IPS DF 6.9 (cell line): ENCODE results near the gene TSC22D1.
"Not testable (repeated sequence)": the region's sequence is repeated elsewhere in the genome, so short reads cannot be mapped to it uniquely, and the experiment has no call there.

Experiments
- DNase-seq: peaks from one replicate; pipeline ENCODE4 v3.0.0-alpha.2; 2013; ENCODE audit warnings: low read depth, low spot score
- H3K27ac ChIP-seq: one replicate; pipeline ENCODE4 v1.5.1; 2013; ENCODE audit warnings: low read length, control low read depth
- H3K27me3 ChIP-seq: 2 replicates; pipeline ENCODE4 v1.6.1; 2013; ENCODE audit warnings: mild to moderate bottlenecking, low read length; ENCODE audit not compliant: control insufficient read depth, insufficient read depth
- H3K36me3 ChIP-seq: 2 replicates; pipeline ENCODE4 v1.6.1; 2013; ENCODE audit warnings: low read length; ENCODE audit not compliant: control insufficient read depth, insufficient read depth
- H3K4me1 ChIP-seq: 2 replicates; pipeline ENCODE4 v1.6.1; 2013; ENCODE audit warnings: low read length; ENCODE audit not compliant: control insufficient read depth, insufficient read depth
- H3K4me3 ChIP-seq: 2 replicates; pipeline ENCODE4 v1.5.1; 2013; ENCODE audit warnings: mild to moderate bottlenecking, low read length
- H3K9me3 ChIP-seq: 2 replicates; pipeline ENCODE4 v1.6.1; 2013; ENCODE audit warnings: low read length, inconsistent platforms; ENCODE audit not compliant: control insufficient read depth, insufficient read depth
- WGBS: extraction: QIAGEN DNeasy Blood & Tissue Kit; methylation state at CpG from one replicate; pipeline ENCODE4 v1.1.7; 2013; ENCODE audit warnings: mixed read lengths, missing lambda C conversion rate; ENCODE audit not compliant: insufficient read length, insufficient coverage; 5-methylcytosine and 5-hydroxymethylcytosine counted together

TSC22D1 gene

GRCh38 chr13:44573790-44574465 lies 2.2 kb downstream of the TSC22D1 start:
- Histone ChIP-seq H3K4me3 (no peak overlapping the region), H3K4me1 (peaks cover 12% of the 10 kb centered on the region), H3K36me3 (peaks cover 6% of the 10 kb centered on the region; the same call in 1 of the 2 replicates), H3K27me3 (no peaks in the 10 kb centered on the region), H3K27ac (no peak overlapping the region), H3K9me3 (no peaks in the 10 kb centered on the region)
- WGBS, result no CpG with 5 or more reads among the region's 4 CpGs
- no peak for DNase-seq

GRCh38 chr13:44573071-44573470 lies 3.1 kb downstream of the TSC22D1 start:
- no peak overlapping the region; the same call in 1 of the 2 replicates for H3K4me3 ChIP-seq
- H3K4me1 ChIP-seq, result peaks cover 12% of the 10 kb centered on the region
- H3K9me3 ChIP-seq, result no peaks in the 10 kb centered on the region
- H3K36me3 ChIP-seq, result peaks cover 6% of the 10 kb centered on the region; the same call in 1 of the 2 replicates
- DNase-seq, result no peak
- no CpG with 5 or more reads among the region's 7 CpGs for whole genome bisulfite sequencing
- H3K27me3 ChIP-seq, result no peaks in the 10 kb centered on the region
- no peak overlapping the region for H3K27ac ChIP-seq

- no peak for DNase-seq
- 0 out of 2 replicates have a peak, but pooled peaks cover 2% of the 10 kb centered on the region for H3K4me1 ChIP-seq
- H3K27me3 ChIP-seq, result no peaks in the 10 kb centered on the region
- no peak overlapping the region for H3K27ac ChIP-seq
- no peaks in the 10 kb centered on the region for H3K36me3 ChIP-seq
- H3K9me3 ChIP-seq, result no peaks in the 10 kb centered on the region
- H3K4me3 ChIP-seq, result no peak overlapping the region
Measured at GRCh38 chr13:44566601-44567000, 9.5 kb downstream of the TSC22D1 start.

- Histone ChIP-seq H3K27ac (no peak overlapping the region), H3K4me1 (0 out of 2 replicates have a peak, but pooled peaks cover 2% of the 10 kb centered on the region), H3K36me3 (no peaks in the 10 kb centered on the region), H3K9me3 (no peaks in the 10 kb centered on the region), H3K27me3 (no peaks in the 10 kb centered on the region), H3K4me3 (no peak overlapping the region)
- no peak for DNase-seq
- WGBS, result no CpG with 5 or more reads among the region's 3 CpGs
Measured at GRCh38 chr13:44565881-44566280, 10.2 kb downstream of the TSC22D1 start.

- Histone ChIP-seq H3K27ac (no peak overlapping the region), H3K9me3 (no peaks in the 10 kb centered on the region), H3K36me3 (no peaks in the 10 kb centered on the region), H3K27me3 (no peaks in the 10 kb centered on the region), H3K4me1 (0 out of 2 replicates have a peak, but pooled peaks cover 2% of the 10 kb centered on the region), H3K4me3 (no peak overlapping the region)
- no CpG with 5 or more reads among the region's 2 CpGs for WGBS
- DNase-seq, result no peak
Measured at GRCh38 chr13:44564936-44565335, 11.2 kb downstream of the TSC22D1 start.

- no CpG with 5 or more reads among the region's 6 CpGs for WGBS
- H3K27ac ChIP-seq, result not testable (repeated sequence)
Measured at GRCh38 chr13:44562853-44563252, 13.3 kb downstream of the TSC22D1 start.

GRCh38 chr13:44561351-44561750 lies 14.8 kb downstream of the TSC22D1 start:
- no CpG with 5 or more reads among the region's 2 CpGs for WGBS
- H3K36me3 ChIP-seq, result no peaks in the 10 kb centered on the region
- DNase-seq, result no peak

More at GRCh38 chr13:44562853-44563252, 13.3 kb downstream of the TSC22D1 start:
- H3K4me1 ChIP-seq, H3K4me3 ChIP-seq, H3K36me3 ChIP-seq, H3K9me3 ChIP-seq, H3K27me3 ChIP-seq, DNase-seq: not testable (repeated sequence)

GRCh38 chr13:44557986-44558385 lies 18.1 kb downstream of the TSC22D1 start:
- DNase-seq, result no peak
- H3K4me1 ChIP-seq, result 0 out of 2 replicates have a peak, but pooled peaks cover 2% of the 10 kb centered on the region
- H3K36me3 ChIP-seq, result no peaks in the 10 kb centered on the region
- H3K27ac ChIP-seq, result no peak overlapping the region
- H3K27me3 ChIP-seq, result no peaks in the 10 kb centered on the region
- WGBS, result no CpG with 5 or more reads among the region's 2 CpGs
- no peaks in the 10 kb centered on the region for H3K9me3 ChIP-seq
- H3K4me3 ChIP-seq, result no peak overlapping the region

More at GRCh38 chr13:44561351-44561750, 14.8 kb downstream of the TSC22D1 start:
- H3K27me3 ChIP-seq, result no peaks in the 10 kb centered on the region
- no peaks in the 10 kb centered on the region for H3K4me1 ChIP-seq
- no peaks in the 10 kb centered on the region for H3K9me3 ChIP-seq
- no peak overlapping the region for H3K4me3 ChIP-seq
- H3K27ac ChIP-seq, result no peak overlapping the region

- Histone ChIP-seq H3K27ac (no peak overlapping the region), H3K36me3 (no peaks in the 10 kb centered on the region), H3K4me3 (no peak overlapping the region), H3K9me3 (no peaks in the 10 kb centered on the region), H3K4me1 (0 out of 2 replicates have a peak, but pooled peaks cover 2% of the 10 kb centered on the region), H3K27me3 (no peaks in the 10 kb centered on the region)
- no CpG with 5 or more reads among the region's 12 CpGs for WGBS
- DNase-seq, result no peak
Measured at GRCh38 chr13:44555207-44555606, 20.9 kb downstream of the TSC22D1 start.

GRCh38 chr13:44549476-44549875 lies 26.7 kb downstream of the TSC22D1 start:
- Histone ChIP-seq H3K27ac (no peak overlapping the region), H3K4me1 (no peaks in the 10 kb centered on the region), H3K27me3 (no peaks in the 10 kb centered on the region), H3K36me3 (no peaks in the 10 kb centered on the region), H3K9me3 (no peaks in the 10 kb centered on the region), H3K4me3 (no peak overlapping the region)
- DNase-seq, result no peak
- WGBS, result no CpG with 5 or more reads among the region's 4 CpGs

- WGBS, result no CpG with 5 or more reads among the region's 1 CpG
- Histone ChIP-seq H3K27ac (no peak overlapping the region), H3K4me1 (no peaks in the 10 kb centered on the region), H3K4me3 (no peak overlapping the region), H3K36me3 (no peaks in the 10 kb centered on the region), H3K9me3 (no peaks in the 10 kb centered on the region), H3K27me3 (no peaks in the 10 kb centered on the region)
- DNase-seq, result no peak
Measured at GRCh38 chr13:44546164-44546563, 30.0 kb downstream of the TSC22D1 start.
